ENCODE results near the gene GDF10. TPM values are rescaled to one million over a fixed set of nuclear protein-coding genes. Genes with fewer than 3 reads are reported as not detected.

GDF10 gene
- total RNA-seq, 1 experiment from 2014 or later = 0.20 TPM

GRCh38 chr10:47347303-47347675 is 47.3 kb downstream of the GDF10 start:
- H3K14ac ChIP-seq (ENCODE audit: insufficient read depth, low read length) = no peak overlapping the region
- no peak overlapping the region for H3K18ac ChIP-seq (ENCODE audit: insufficient read length, low read depth, low read length)
- no peak overlapping the region for H3K56ac ChIP-seq (ENCODE audit: insufficient read length, low read depth, low read length)
- TF ChIP-seq, protein P1, sequence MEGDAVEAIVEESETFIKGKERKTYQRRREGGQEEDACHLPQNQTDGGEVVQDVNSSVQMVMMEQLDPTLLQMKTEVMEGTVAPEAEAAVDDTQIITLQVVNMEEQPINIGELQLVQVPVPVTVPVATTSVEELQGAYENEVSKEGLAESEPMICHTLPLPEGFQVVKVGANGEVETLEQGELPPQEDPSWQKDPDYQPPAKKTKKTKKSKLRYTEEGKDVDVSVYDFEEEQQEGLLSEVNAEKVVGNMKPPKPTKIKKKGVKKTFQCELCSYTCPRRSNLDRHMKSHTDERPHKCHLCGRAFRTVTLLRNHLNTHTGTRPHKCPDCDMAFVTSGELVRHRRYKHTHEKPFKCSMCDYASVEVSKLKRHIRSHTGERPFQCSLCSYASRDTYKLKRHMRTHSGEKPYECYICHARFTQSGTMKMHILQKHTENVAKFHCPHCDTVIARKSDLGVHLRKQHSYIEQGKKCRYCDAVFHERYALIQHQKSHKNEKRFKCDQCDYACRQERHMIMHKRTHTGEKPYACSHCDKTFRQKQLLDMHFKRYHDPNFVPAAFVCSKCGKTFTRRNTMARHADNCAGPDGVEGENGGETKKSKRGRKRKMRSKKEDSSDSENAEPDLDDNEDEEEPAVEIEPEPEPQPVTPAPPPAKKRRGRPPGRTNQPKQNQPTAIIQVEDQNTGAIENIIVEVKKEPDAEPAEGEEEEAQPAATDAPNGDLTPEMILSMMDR (conservative IDR thresholded peaks at IDR 0.05) = no peak
- H4K5ac ChIP-seq (ENCODE audit: insufficient read length, low read depth, low read length) = no peak overlapping the region
- DNase-seq = no peak
- H3K23ac ChIP-seq (ENCODE audit: insufficient read length, low read depth, low read length) = no peak overlapping the region
- no peak overlapping the region for H3T11ph ChIP-seq (ENCODE audit: low read length)
- no peaks in the 10 kb centered on the region for H3K23me2 ChIP-seq (ENCODE audit: insufficient read length, low read depth, low read length, poor library complexity, severe bottlenecking)
- no peaks in the 10 kb centered on the region; the same call in 1 of the 2 replicates for H3K27me3 Mint-ChIP-seq (ENCODE audit: low read depth)
- H2BK120ac ChIP-seq (ENCODE audit: low read depth, low read length, poor library complexity, severe bottlenecking) = no peak overlapping the region
- no peaks in the 10 kb centered on the region for H4K20me1 ChIP-seq (ENCODE audit: control insufficient read depth, insufficient read depth, insufficient read length)
- peaks cover 10 to 11% of the 10 kb centered on the region in 2 experiments for H3K4me1 Mint-ChIP-seq
- H3K4me3 Mint-ChIP-seq = no peak overlapping the region
- H3K27ac ChIP-seq (ENCODE audit: insufficient read length, low read depth, low read length) = no peak overlapping the region
- H2BK5ac ChIP-seq (ENCODE audit: insufficient read length, low read length) = no peak overlapping the region
- H3K4me1 ChIP-seq (ENCODE audit: insufficient read depth, low read length) = no peaks in the 10 kb centered on the region; the same call in 1 of the 2 replicates
- H3K4ac ChIP-seq (ENCODE audit: low read depth, low read length) = no peak overlapping the region
- no peak overlapping the region for H4K8ac ChIP-seq (replicated peaks; ENCODE audit: insufficient read length, low read depth, low read length)
- no peaks in the 10 kb centered on the region for H3K79me2 ChIP-seq (ENCODE audit: insufficient read depth, low read length)
- no peak overlapping the region for H2BK12ac ChIP-seq (ENCODE audit: insufficient read length, low read depth, low read length)
- no peaks in the 10 kb centered on the region for H3K27me3 ChIP-seq (ENCODE audit: insufficient read depth, low read length)
- no peaks in the 10 kb centered on the region for H3K9me3 ChIP-seq (ENCODE audit: control insufficient read depth, low read depth, low read length)
- no peak overlapping the region for H2AFZ ChIP-seq (ENCODE audit: low read length)
- no peak overlapping the region for H4K91ac ChIP-seq (ENCODE audit: insufficient read length, low read depth, low read length)
- H3K9ac ChIP-seq (ENCODE audit: extremely low read depth, insufficient read length, low read length) = no peak overlapping the region
- H2AK5ac ChIP-seq (ENCODE audit: insufficient read length, low read length) = no peak overlapping the region
- no peak overlapping the region for H2BK20ac ChIP-seq (ENCODE audit: low read depth, low read length, poor library complexity, severe bottlenecking)
- no peak overlapping the region for H3K4me2 ChIP-seq (ENCODE audit: insufficient read depth, insufficient read length, low read length)
- no CpG with 5 or more reads among the region's 4 CpGs for WGBS (ENCODE audit: extremely low coverage, insufficient read length, low lambda C conversion rate)
- no peaks in the 10 kb centered on the region for H3K36me3 Mint-ChIP-seq (ENCODE audit: insufficient read depth in 1 of 3, low read depth in 3 of 3)
- no peaks in the 10 kb centered on the region for H3K9me3 Mint-ChIP-seq
- H3K27ac Mint-ChIP-seq = no peak overlapping the region
- no peaks in the 10 kb centered on the region for H3K79me1 ChIP-seq (ENCODE audit: insufficient read depth, low read depth, low read length, poor library complexity, severe bottlenecking)
- H2BK15ac ChIP-seq (ENCODE audit: low read depth, low read length) = no peak overlapping the region
